ENCODE results near the gene PMF1. TPM values are rescaled to one million over a fixed set of nuclear protein-coding genes. Genes with fewer than 3 reads are reported as not detected.
"Not testable (repeated sequence)": the region's sequence is repeated elsewhere in the genome, so short reads cannot be mapped to it uniquely, and the experiment has no call there.

Gene PMF1
- total and polyA plus RNA-seq, 2 of the 13 experiments (the other 11 are each of a cell fraction or from before 2014, with no cell fraction given): 72.5 to 89.0 TPM

- H3K9ac ChIP-seq (ENCODE audit: insufficient read depth, low read depth, low read length); BruUV-seq (replicated peaks); H3K27me3 ChIP-seq (ENCODE audit: control insufficient read depth in 1 of 2, insufficient read depth in 2 of 2, low read length in 2 of 2); H3K36me3 ChIP-seq (replicated peaks in 1 of 2; ENCODE audit: control insufficient read depth in 1 of 2, insufficient read depth in 2 of 2, low read length in 2 of 2); ATAC-seq; CTCF ChIA-PET (ENCODE audit: low intra/inter-chr PET ratio, low total read pairs); H4K20me1 ChIP-seq (ENCODE audit: insufficient read depth, low read length); H3K79me2 ChIP-seq (ENCODE audit: insufficient read depth, low read length); H2AFZ ChIP-seq (ENCODE audit: low read length); FAIRE-seq; in situ Hi-C loops (cut with HindIII; ENCODE audit: extremely low pct_ligation_motif_present, low pct_unique_long_range_greater_than_20kb); H3K4me3 ChIP-seq (replicated peaks in 1 of 3; ENCODE audit: insufficient read depth in 1 of 3, low read depth in 2 of 3, low read length in 3 of 3); intact Hi-C loops (cut with micrococcal nuclease; ENCODE audit: unreplicated experiment); H3K4me2 ChIP-seq (ENCODE audit: low read depth, low read length); TF ChIP-seq ATF7 (CRISPR knock-in tag; IDR thresholded peaks at IDR 0.05); EP300 (CRISPR knock-in tag; IDR thresholded peaks at IDR 0.05; ENCODE audit: borderline replicate concordance): not testable (repeated sequence)
- Histone ChIP-seq H3K9me3 (ENCODE audit: low read length) (peaks cover 17% of the 10 kb centered on the region), H3K27ac (ENCODE audit: extremely low read length, insufficient read depth, low read length) (peak overlapping the region; percentile 40), H3K4me1 (ENCODE audit: insufficient read depth, low read length) (peaks cover 79% of the 10 kb centered on the region)
- peak; percentile 56 for DNase-seq (ENCODE audit: low spot score)
- WGBS (ENCODE audit: low lambda C conversion rate): 75% methylated on average over 2 of the region's 2 CpGs
- POLR2A ChIA-PET: interaction anchor here (5.0 kb wide), 1 partner anchor 26 kb away, joined by 40 read pairs; the partner anchor contains the start of gene PMF1
- peak in 1 of 2 experiments; percentile 54; a peak in 1 of 4 replicates for TF ChIP-seq NR2F1 (CRISPR knock-in tag; IDR thresholded peaks at IDR 0.05)
- TF ChIP-seq FOXJ3 (CRISPR knock-in tag; IDR thresholded peaks at IDR 0.05; ENCODE audit: borderline replicate concordance): peak; percentile 17; the same call in 1 of the 2 replicates
- TF ChIP-seq CEBPG (CRISPR knock-in tag; IDR thresholded peaks at IDR 0.05): peak; percentile 88
- peak; percentile 99 for TF ChIP-seq ZNF792 (CRISPR knock-in tag; IDR thresholded peaks at IDR 0.05)
- TF ChIP-seq ATF7 (IDR thresholded peaks at IDR 0.05): peak; percentile 52
- TF ChIP-seq HMG20A (CRISPR knock-in tag; IDR thresholded peaks at IDR 0.05; ENCODE audit: borderline replicate concordance): 0 out of 2 replicates have a peak, but pooled peaks have one; percentile 41
- TF ChIP-seq ISL2 (CRISPR knock-in tag; IDR thresholded peaks at IDR 0.05): 0 out of 2 replicates have a peak, but pooled peaks have one; percentile 29
- peak; percentile 77 for TF ChIP-seq CEBPB (IDR thresholded peaks at IDR 0.05; ENCODE audit: borderline replicate concordance, low read depth, low read length)
- TF ChIP-seq HNF4A (CRISPR knock-in tag; IDR thresholded peaks at IDR 0.05): peak; percentile 18; the same call in 1 of the 2 replicates
- TF ChIP-seq ZNF652 (CRISPR knock-in tag; IDR thresholded peaks at IDR 0.05; ENCODE audit: borderline replicate concordance, low read depth): peak; percentile 70; the same call in 1 of the 2 replicates
- peak; percentile 21; the same call in 1 of the 2 replicates for TF ChIP-seq ARID5B (CRISPR knock-in tag; IDR thresholded peaks at IDR 0.05)
- TF ChIP-seq ZBTB21 (CRISPR knock-in tag; IDR thresholded peaks at IDR 0.05): peak; percentile 48; the same call in 1 of the 2 replicates
- 0 out of 2 replicates have a peak, but pooled peaks have one; percentile 14 for TF ChIP-seq FOXA3 (CRISPR knock-in tag; IDR thresholded peaks at IDR 0.05)
- 0 out of 2 replicates have a peak, but pooled peaks have one; percentile 40 for TF ChIP-seq ATF3 (CRISPR knock-in tag; IDR thresholded peaks at IDR 0.05)
- TF ChIP-seq NR2F6 (IDR thresholded peaks at IDR 0.05): peak; percentile 51
- TF ChIP-seq NR2F6 (CRISPR knock-in tag; IDR thresholded peaks at IDR 0.05): peak; percentile 33; the same call in 1 of the 2 replicates
- peak; percentile 58 for TF ChIP-seq GATAD2A (CRISPR knock-in tag; IDR thresholded peaks at IDR 0.05)
- peak in 1 of 2 experiments; percentile 40; a peak in 1 of 4 replicates for TF ChIP-seq EP300 (IDR thresholded peaks at IDR 0.05; ENCODE audit: low read depth in 2 of 2, low read length in 2 of 2)
- peak; percentile 54 for TF ChIP-seq RARA (CRISPR knock-in tag; IDR thresholded peaks at IDR 0.05)
- TF ChIP-seq ELF4 (CRISPR knock-in tag; IDR thresholded peaks at IDR 0.05; ENCODE audit: borderline replicate concordance): 0 out of 2 replicates have a peak, but pooled peaks have one; percentile 57
Measured at GRCh38 chr1:156186347-156187177, 26.2 kb upstream of the PMF1 start.

Measured in HepG2 (cell line).